SK-N-SH treated with all-trans-retinoic acid at 6 μM for 48 hours (cell line): ENCODE results near the gene AATF.

Experiments
- ATAC-seq: fragments of 200-7000 bp; cut with Tn5 transposase; 3 replicates; pipeline ENCODE4 v1.9.1; 2020; ENCODE audit warnings: mild to moderate bottlenecking, moderate library complexity
- ARNTL ChIP-seq: fragments of 450-650 bp; formaldehyde crosslinking; IDR thresholded peaks from 2 replicates; pipeline ENCODE4 v1.5.0; 2020; ENCODE audit warnings: low read depth, mild to moderate bottlenecking, moderate library complexity, borderline replicate concordance
- BACH2 ChIP-seq: fragments of 250-450 bp; sonication (Bioruptor Pico); IDR thresholded peaks from 2 replicates; pipeline ENCODE4 v1.9.0; 2021; ENCODE audit warnings: mild to moderate bottlenecking, borderline replicate concordance
- CREB5 ChIP-seq: fragments of 250-450 bp; sonication (Bioruptor Pico); IDR thresholded peaks from 2 replicates; pipeline ENCODE4 v1.5.1; 2020; ENCODE audit warnings: low read depth, mild to moderate bottlenecking, moderate library complexity
- CSRNP3 ChIP-seq: fragments of 250-450 bp; sonication (Bioruptor Pico); IDR thresholded peaks from 2 replicates; pipeline ENCODE4 v1.5.1; 2021; ENCODE audit warnings: mild to moderate bottlenecking, moderate library complexity
- ESRRG ChIP-seq: fragments of 250-450 bp; sonication (Bioruptor Pico); IDR thresholded peaks from 2 replicates; pipeline ENCODE4 v1.6.1; 2021; ENCODE audit warnings: mild to moderate bottlenecking
- ISL1 ChIP-seq: fragments of 250-450 bp; sonication (Bioruptor Pico); IDR thresholded peaks from 2 replicates; pipeline ENCODE4 v2.1.2; 2022; ENCODE audit warnings: mild to moderate bottlenecking, moderate library complexity
- OSR1 ChIP-seq: fragments of 250-450 bp; sonication (Bioruptor Pico); IDR thresholded peaks from 2 replicates; pipeline ENCODE4 v1.8.0; 2022; ENCODE audit warnings: moderate library complexity, mild to moderate bottlenecking, inconsistent platforms
- PATZ1 ChIP-seq: fragments of 250-450 bp; sonication (Bioruptor Pico); IDR thresholded peaks from 2 replicates; pipeline ENCODE4 v1.8.0; 2020; ENCODE audit warnings: mild to moderate bottlenecking, moderate library complexity, borderline replicate concordance
- POU6F1 ChIP-seq: fragments of 250-450 bp; sonication (Bioruptor Pico); IDR thresholded peaks from 2 replicates; pipeline ENCODE4 v1.8.0; 2021; ENCODE audit warnings: low read depth, mild to moderate bottlenecking, moderate library complexity, borderline replicate concordance
- PPARA ChIP-seq: fragments of 250-450 bp; sonication (Bioruptor Pico); IDR thresholded peaks from 2 replicates; pipeline ENCODE4 v1.5.0; 2020; ENCODE audit warnings: mild to moderate bottlenecking, borderline replicate concordance
- RARB ChIP-seq: fragments of 250-450 bp; sonication (Bioruptor Pico); IDR thresholded peaks from 2 replicates; pipeline ENCODE4 v1.8.0; 2021; ENCODE audit warnings: mild to moderate bottlenecking, moderate library complexity
- SNAI2 ChIP-seq: fragments of 250-450 bp; sonication (Bioruptor Pico); IDR thresholded peaks from 2 replicates; pipeline ENCODE4 v1.5.0; 2020; ENCODE audit warnings: mild to moderate bottlenecking, moderate library complexity
- TCF4 ChIP-seq: fragments of 250-450 bp; sonication (Bioruptor Pico); IDR thresholded peaks from 2 replicates; pipeline ENCODE4 v1.8.0; 2021; ENCODE audit warnings: mild to moderate bottlenecking, moderate library complexity, borderline replicate concordance
- TOX ChIP-seq: fragments of 250-450 bp; sonication (Bioruptor Pico); IDR thresholded peaks from 2 replicates; pipeline ENCODE4 v1.8.0; 2021; ENCODE audit warnings: mild to moderate bottlenecking, moderate library complexity, borderline replicate concordance
- TSHZ2 ChIP-seq: fragments of 250-450 bp; sonication (Bioruptor Pico); IDR thresholded peaks from 2 replicates; pipeline ENCODE4 v1.5.0; 2020; ENCODE audit warnings: mild to moderate bottlenecking, moderate library complexity
- ZC3H10 ChIP-seq: fragments of 250-450 bp; sonication (Bioruptor Pico); IDR thresholded peaks from 2 replicates; pipeline ENCODE4 v1.5.1; 2021; ENCODE audit warnings: mild to moderate bottlenecking, moderate library complexity
- ZFP3 ChIP-seq: fragments of 250-450 bp; sonication (Bioruptor Pico); IDR thresholded peaks from 2 replicates; pipeline ENCODE4 v1.5.0; 2020; ENCODE audit warnings: mild to moderate bottlenecking, moderate library complexity
- ZFP30 ChIP-seq: fragments of 450-650 bp; formaldehyde crosslinking; IDR thresholded peaks from 2 replicates; pipeline ENCODE4 v1.5.0; 2022; ENCODE audit warnings: mild to moderate bottlenecking, moderate library complexity
- ZNF565 ChIP-seq: fragments of 450-650 bp; formaldehyde crosslinking; conservative IDR thresholded peaks from 2 replicates; pipeline ENCODE4 v1.5.0; 2020; ENCODE audit warnings: low read depth, mild to moderate bottlenecking, moderate library complexity
- ZNF70 ChIP-seq: fragments of 450-650 bp; formaldehyde crosslinking; IDR thresholded peaks from 2 replicates; pipeline ENCODE4 v1.5.0; 2020; ENCODE audit warnings: mild to moderate bottlenecking, moderate library complexity
- ZNF8 ChIP-seq: fragments of 450-650 bp; formaldehyde crosslinking; IDR thresholded peaks from 2 replicates; pipeline ENCODE4 v1.5.0; 2020; ENCODE audit warnings: mild to moderate bottlenecking, moderate library complexity

The AATF gene

GRCh38 chr17:36940313-36941264, 8.2 kb upstream of the AATF start:
- ATAC-seq, result no peak
- TF ChIP-seq ESRRG (CRISPR knock-in tag), result no peak
- no peak for TF ChIP-seq ISL1
- no peak for TF ChIP-seq TOX (CRISPR knock-in tag)
- TF ChIP-seq ZC3H10 (CRISPR knock-in tag), result no peak
- no peak for TF ChIP-seq BACH2 (CRISPR knock-in tag)
- TF ChIP-seq CSRNP3 (CRISPR knock-in tag), result no peak
- no peak for TF ChIP-seq ARNTL (CRISPR knock-in tag)
- TF ChIP-seq ZNF8 (CRISPR knock-in tag), result no peak
- no peak for TF ChIP-seq PPARA (CRISPR knock-in tag)
- no peak for TF ChIP-seq PATZ1 (CRISPR knock-in tag)
- TF ChIP-seq CREB5 (CRISPR knock-in tag), result no peak
- no peak for TF ChIP-seq SNAI2 (CRISPR knock-in tag)
- TF ChIP-seq ZFP3 (CRISPR knock-in tag), result no peak
- no peak for TF ChIP-seq ZFP30 (CRISPR knock-in tag)
- TF ChIP-seq ZNF565 (CRISPR knock-in tag), result no peak
- TF ChIP-seq OSR1 (CRISPR knock-in tag), result no peak
- TF ChIP-seq ZNF70 (CRISPR knock-in tag), result no peak
- no peak for TF ChIP-seq POU6F1 (CRISPR knock-in tag)

GRCh38 chr17:36941265-36942010, 7.3 kb upstream of the AATF start:
- no peak for ATAC-seq
- TF ChIP-seq TSHZ2 (CRISPR knock-in tag) (no peak), PPARA (CRISPR knock-in tag) (no peak), RARB (CRISPR knock-in tag) (no peak), POU6F1 (CRISPR knock-in tag) (no peak), ZNF8 (CRISPR knock-in tag) (no peak), BACH2 (CRISPR knock-in tag) (no peak), ZNF565 (CRISPR knock-in tag) (no peak), TCF4 (no peak), ZFP30 (CRISPR knock-in tag) (no peak), ISL1 (no peak), ARNTL (CRISPR knock-in tag) (no peak), SNAI2 (CRISPR knock-in tag) (no peak), PATZ1 (CRISPR knock-in tag) (no peak), CREB5 (CRISPR knock-in tag) (no peak)
